ENCODE measurements around the gene MMEL1. TPM values are rescaled to one million over a fixed set of nuclear protein-coding genes. Genes with fewer than 3 reads are reported as not detected.

MMEL1 gene
- total and polyA plus RNA-seq, 2 of the 13 experiments (the other 11 are each of a cell fraction or from before 2014, with no cell fraction given) = 0.48 TPM; not detected in 1

- intact Hi-C loops (cut with micrococcal nuclease; ENCODE audit: unreplicated experiment) (no loop called here), in situ Hi-C loops (cut with HindIII; ENCODE audit: extremely low pct_ligation_motif_present, low pct_unique_long_range_greater_than_20kb) (no loop called here)
- ATAC-seq (peak; percentile 17; the same call in 2 of the 3 replicates), FAIRE-seq (no peak), DNase-seq (ENCODE audit: low spot score) (no peak)
- H3K4me3 ChIP-seq (replicated peaks in 1 of 3; ENCODE audit: insufficient read depth in 1 of 3, low read depth in 2 of 3, low read length in 3 of 3) = peak overlapping the region in 1 of 3 experiments; percentile 10; a peak in 1 of 6 replicates
- no peak overlapping the region for H3K9ac ChIP-seq (ENCODE audit: insufficient read depth, low read depth, low read length)
- H3K27ac ChIP-seq (ENCODE audit: extremely low read length, insufficient read depth, low read length) = no peak overlapping the region
- WGBS (ENCODE audit: low lambda C conversion rate) = 27% methylated on average over 2 of the region's 20 CpGs
- ChIA-PET CTCF (ENCODE audit: low intra/inter-chr PET ratio, low total read pairs) (no interaction called here), POLR2A (no interaction called here)
- no peaks in the 10 kb centered on the region for H4K20me1 ChIP-seq (ENCODE audit: insufficient read depth, low read length)
- H3K9me3 ChIP-seq (ENCODE audit: low read length) = no peaks in the 10 kb centered on the region
- peak overlapping the region; percentile 42 for H3K4me2 ChIP-seq (ENCODE audit: low read depth, low read length)
- peak; percentile 35; the same call in 1 of the 2 replicates for TF ChIP-seq ZNF687 (CRISPR knock-in tag; IDR thresholded peaks at IDR 0.05)
- no peak for TF ChIP-seq ZNF44 (CRISPR knock-in tag; IDR thresholded peaks at IDR 0.05)
- no peak for TF ChIP-seq ARNT2 (CRISPR knock-in tag; IDR thresholded peaks at IDR 0.05; ENCODE audit: low read depth)
- TF ChIP-seq ZNF589 (CRISPR knock-in tag; conservative IDR thresholded peaks at IDR 0.05) = 0 out of 2 replicates have a peak, but pooled peaks have one; percentile 40
- TF ChIP-seq, protein P1, sequence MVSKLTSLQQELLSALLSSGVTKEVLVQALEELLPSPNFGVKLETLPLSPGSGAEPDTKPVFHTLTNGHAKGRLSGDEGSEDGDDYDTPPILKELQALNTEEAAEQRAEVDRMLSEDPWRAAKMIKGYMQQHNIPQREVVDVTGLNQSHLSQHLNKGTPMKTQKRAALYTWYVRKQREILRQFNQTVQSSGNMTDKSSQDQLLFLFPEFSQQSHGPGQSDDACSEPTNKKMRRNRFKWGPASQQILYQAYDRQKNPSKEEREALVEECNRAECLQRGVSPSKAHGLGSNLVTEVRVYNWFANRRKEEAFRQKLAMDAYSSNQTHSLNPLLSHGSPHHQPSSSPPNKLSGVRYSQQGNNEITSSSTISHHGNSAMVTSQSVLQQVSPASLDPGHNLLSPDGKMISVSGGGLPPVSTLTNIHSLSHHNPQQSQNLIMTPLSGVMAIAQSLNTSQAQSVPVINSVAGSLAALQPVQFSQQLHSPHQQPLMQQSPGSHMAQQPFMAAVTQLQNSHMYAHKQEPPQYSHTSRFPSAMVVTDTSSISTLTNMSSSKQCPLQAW (CRISPR knock-in tag; IDR thresholded peaks at IDR 0.05) = no peak
- no peak for TF ChIP-seq ZNF772 (CRISPR knock-in tag; IDR thresholded peaks at IDR 0.05)
- TF ChIP-seq ZNF816 (CRISPR knock-in tag; IDR thresholded peaks at IDR 0.05; ENCODE audit: borderline replicate concordance) = no peak
- no peak for TF ChIP-seq BCL3 (CRISPR knock-in tag; IDR thresholded peaks at IDR 0.05)
- no peak for TF ChIP-seq HCFC1 (IDR thresholded peaks at IDR 0.05; ENCODE audit: low read depth, low read length)
- peaks cover 8 to 47% of the 10 kb centered on the region in 2 experiments; a peak in 4 of 5 replicates for H3K27me3 ChIP-seq (ENCODE audit: control insufficient read depth in 1 of 2, insufficient read depth in 2 of 2, low read length in 2 of 2)
- BruUV-seq (replicated peaks) = no TSS peak
- peaks cover 12% of the 10 kb centered on the region for H3K4me1 ChIP-seq (ENCODE audit: insufficient read depth, low read length)
- no peaks in the 10 kb centered on the region for H3K79me2 ChIP-seq (ENCODE audit: insufficient read depth, low read length)
- no peak overlapping the region for H2AFZ ChIP-seq (ENCODE audit: low read length)
- H3K36me3 ChIP-seq (replicated peaks in 1 of 2; ENCODE audit: control insufficient read depth in 1 of 2, insufficient read depth in 2 of 2, low read length in 2 of 2) = no peaks in the 10 kb centered on the region
These were observed 38.7 kb downstream of the MMEL1 start for GRCh38 chr1:2594001-2594640.

Measured in HepG2 (cell line).